Stimulated activated CD4-positive, alpha-beta T cell treated with anti-CD3 and anti-CD28 coated beads, Interleukin-2, amount 100 ng/mL, for 24 hours (primary cell): ENCODE data around the gene ATRNL1.
"Not testable (repeated sequence)": the region's sequence is repeated elsewhere in the genome, so short reads cannot be mapped to it uniquely, and the experiment has no call there.

Experiments
- DNase-seq, 2 donors: peaks; one replicate each; pipeline ENCODE4 v3.0.0-alpha.2; 2020

Gene ATRNL1

DNA sequence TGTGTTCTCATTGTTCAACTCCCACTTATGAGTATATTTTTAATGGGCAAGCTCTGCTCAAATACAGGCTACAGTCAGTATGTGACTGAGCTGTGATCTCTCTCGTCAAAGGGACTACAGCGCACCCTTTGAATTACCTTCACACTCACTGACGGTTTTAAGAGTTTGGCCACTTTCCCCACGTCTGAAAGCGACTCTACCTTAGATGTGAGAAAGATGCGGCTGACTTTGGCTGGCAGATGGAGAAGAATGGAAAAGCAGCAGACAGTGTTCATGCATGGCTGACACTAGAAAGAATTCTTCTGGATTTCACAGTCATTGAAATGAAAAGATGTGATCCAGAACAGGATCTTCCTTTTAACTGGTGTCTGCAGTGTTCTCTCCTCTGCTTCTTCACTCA, 2.0 kb upstream of the ATRNL1 start:
- no peak for DNase-seq

DNA sequence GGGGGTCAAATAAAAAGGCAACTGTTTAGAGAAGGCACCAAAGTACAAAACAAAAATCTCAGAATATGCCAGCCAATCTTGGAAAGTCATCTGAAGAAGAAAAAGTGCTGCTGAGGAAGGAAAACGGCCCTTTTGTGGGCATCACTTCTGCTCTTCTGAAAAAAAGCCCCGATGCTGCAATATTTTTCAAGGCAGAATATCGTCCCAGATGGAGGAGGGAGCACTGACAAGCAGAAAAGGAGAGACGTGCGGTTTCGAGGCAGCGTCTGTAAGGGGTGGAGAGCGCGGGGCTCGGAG, 959 bp upstream of the ATRNL1 start:
- no peak for DNase-seq

DNA sequence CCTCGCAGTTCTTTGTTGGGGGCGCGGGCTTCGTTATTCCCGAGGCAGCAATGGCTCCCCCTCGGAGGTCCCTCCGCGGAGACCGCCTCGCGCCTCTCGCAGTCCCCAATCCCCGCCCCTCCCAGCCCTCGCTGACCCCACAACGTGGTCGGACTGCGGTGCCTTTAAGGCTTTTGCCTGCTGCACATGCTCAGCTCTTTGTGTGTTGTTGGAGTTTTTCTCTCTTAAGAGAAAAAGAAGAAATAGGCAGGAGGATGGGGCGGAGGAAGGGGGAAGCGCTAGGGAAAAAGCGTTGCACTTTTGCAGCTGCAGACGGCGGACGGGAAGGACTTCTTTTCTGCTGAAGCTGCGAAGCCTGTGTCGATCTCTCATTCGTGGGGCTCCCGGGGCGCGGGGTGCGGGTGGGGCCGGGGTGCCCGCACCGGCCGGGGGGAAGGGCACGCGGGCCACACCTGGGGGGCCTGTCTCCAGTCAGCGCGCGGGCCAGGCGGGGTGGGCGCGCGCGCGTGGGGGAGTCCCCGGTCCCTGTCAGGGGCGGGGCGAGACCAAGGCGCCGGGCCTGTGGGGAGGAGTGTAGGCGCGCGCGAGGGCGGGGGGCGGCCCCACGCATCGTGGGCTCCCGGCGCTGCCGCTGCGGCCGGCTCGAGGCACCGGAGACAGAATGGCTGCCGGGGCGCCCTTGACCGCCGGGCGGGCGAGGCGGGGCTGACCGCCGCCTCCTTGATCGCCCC, 445 bp upstream of the ATRNL1 start:
- DNase-seq, result peak; percentile 18 to 25

DNA sequence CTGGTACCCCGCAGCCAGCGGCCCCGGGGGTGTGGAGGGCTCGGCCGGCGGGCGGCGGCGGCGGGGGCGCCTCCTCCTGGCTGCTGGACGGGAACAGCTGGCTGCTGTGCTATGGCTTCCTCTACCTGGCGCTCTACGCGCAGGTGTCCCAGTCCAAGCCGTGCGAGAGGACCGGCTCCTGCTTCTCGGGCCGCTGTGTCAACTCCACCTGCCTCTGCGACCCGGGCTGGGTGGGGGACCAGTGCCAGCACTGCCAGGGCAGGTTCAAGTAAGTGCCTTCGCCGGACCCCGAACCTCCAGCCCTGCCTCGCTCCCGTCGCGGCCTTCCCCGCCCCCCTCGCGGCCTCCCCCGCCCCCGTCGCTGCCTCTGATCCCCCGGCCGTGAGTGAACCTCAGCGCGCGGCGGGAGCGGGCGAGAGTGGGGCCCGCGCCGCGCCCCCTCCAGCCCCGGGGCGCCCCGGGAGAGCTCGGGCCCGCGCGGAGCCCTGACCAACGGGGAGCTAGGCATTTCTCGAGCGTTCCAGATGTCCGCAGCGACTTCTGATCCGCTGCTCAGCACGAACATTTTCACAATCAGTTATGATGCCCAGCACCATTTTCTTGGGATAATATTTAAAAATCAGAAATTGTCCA, 727 bp downstream of the ATRNL1 start:
- DNase-seq, result peak in 1 of 2 donors; percentile 17

DNA sequence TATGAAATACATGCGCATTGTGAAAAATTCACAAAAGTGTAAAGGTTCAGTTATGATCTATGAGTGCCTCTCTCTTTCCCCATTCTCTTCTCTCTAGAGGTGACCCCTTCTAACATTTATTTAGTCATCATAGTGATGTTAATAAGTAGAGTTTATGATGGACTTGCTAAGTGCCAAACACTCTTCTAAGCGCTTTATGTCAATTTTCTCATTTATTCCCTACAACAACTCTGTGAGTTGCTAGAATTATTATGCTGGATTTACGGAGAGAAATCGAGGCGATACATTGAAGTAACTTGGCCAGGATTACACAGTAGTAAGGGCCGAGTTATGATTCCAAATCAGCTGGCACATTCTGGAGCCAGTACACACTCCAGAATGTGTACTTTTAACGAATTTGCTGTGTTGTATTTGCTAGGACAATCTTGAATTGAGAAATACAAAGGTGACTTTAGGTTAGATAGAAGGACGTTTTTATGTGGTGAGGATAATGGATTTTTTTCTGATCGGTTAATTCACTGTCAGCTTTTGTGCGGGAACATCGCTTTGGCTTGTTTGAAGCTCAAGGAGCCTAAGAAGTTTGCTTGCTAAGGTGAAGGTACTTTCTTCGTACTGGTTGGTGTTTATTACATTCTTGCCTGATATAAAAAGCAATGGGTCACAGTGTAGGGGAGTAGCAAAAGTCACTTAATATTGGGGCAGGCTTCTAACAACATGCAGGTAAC, 1.4 kb downstream of the ATRNL1 start:
- no peak for DNase-seq

DNA sequence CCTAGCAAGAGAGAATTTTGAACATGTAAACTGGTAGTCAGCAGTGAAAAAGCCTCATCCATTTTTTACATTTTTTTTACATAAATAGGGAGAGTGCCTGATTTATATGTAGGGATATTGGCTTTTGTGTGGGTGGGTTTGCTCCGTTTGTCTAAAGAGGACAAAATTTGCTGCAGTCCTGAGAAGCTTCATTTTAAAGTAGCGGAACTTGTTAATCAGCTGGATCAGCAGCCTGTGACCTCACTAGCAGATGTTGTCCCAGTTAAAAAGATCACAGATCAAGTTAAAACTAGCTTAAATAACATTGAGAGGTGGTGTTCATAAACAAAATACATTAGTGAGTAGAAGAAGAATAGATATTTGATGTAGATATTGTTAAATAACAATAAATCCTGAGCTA, 2.6 kb downstream of the ATRNL1 start:
- no peak for DNase-seq

DNA sequence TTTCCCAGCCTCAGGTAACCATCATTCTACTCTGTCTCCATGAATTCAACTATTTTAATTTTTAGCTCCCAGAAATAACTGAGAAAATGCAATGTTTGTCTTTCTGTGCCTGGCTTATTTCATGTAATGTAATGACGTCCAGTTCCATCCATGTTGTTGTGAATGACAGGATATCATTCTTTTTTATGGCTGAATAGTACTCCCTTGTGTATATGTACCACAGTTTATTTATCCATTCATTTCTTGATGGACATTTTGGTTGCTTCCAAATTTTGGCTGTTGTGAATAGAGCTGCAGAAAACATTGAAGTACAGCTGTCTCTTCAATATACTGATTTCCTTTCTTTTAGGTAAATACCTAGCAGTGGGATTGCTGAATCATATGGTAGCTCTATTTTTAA, 10.5 kb downstream of the ATRNL1 start:
- DNase-seq, result no peak

DNA sequence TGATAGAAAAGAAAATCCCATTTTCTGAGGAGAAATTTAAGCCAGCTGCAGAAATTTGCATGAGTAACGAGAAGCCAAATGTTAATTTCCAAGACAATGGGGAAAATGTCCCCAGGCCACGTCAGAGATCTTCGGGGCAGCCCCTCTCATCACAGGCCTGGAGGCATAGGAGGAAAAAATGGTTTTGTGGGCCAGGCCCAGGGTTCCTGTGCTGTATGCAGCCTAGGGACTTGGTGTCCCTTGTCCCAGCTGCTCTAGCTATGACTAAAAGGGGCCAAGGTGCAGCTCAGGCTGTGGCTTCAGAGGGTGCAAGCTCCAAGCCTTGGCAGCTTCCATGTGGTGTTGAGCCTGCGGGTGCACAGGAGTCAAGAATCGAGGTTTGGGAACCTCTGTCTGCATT, 12.2 kb downstream of the ATRNL1 start:
- DNase-seq, result not testable (repeated sequence)

DNA sequence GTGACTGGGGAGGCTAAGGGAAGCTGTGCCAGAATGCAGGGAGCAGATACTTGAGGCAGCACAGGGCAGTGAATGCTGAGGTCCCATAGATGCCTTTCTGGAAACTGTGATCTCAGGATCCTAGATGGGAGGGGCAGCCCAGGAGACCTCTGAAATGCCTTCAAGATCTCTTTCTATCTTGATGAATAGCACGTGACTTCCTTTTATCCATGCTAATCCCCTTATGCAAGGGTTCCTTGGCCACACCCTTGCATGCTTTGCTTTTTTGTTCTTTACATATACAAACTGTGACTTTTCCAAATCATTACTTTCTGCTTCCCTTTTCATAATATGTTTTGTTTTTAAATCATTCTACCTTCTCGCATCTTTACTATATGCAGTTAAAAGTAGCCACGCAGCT, 14.7 kb downstream of the ATRNL1 start:
- no peak for DNase-seq

DNA sequence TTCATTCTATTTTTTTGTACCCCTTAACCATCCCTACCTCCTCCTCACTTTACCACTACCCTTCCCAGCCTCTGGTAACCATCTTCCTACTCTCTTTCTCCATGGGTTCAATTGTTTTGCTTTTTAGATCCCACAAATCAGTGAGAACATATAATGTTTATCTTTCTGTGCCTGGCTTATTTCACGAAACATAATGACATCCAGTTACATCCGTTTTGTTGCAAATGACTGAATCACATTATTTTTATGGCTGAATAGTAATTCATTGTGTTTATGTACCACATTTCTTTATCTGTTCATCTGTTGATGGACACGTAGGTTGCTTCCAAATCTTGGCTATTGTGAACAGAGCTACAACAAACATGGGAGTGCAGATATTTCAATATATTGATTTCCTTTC, 24.1 kb downstream of the ATRNL1 start:
- no peak for DNase-seq

DNA sequence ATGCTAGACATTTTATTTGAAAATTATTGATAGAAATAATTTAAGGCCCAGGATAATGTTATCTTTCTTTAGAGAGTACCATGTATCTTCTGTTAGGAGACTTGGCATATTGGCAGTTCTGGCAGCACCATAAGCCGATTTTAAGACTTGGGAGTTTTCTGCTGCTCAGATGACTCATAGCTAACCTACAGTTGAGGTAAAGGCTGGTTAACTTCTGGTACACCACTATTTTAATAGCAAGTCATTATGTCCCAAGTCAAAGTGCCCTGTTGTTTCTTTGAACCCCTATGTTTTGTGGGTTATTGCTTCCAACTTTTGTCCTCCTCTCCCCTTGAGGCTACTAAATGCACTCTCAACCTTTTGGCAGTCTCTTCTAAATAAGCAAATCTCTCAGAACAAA, 25.2 kb downstream of the ATRNL1 start:
- DNase-seq, result no peak

DNA sequence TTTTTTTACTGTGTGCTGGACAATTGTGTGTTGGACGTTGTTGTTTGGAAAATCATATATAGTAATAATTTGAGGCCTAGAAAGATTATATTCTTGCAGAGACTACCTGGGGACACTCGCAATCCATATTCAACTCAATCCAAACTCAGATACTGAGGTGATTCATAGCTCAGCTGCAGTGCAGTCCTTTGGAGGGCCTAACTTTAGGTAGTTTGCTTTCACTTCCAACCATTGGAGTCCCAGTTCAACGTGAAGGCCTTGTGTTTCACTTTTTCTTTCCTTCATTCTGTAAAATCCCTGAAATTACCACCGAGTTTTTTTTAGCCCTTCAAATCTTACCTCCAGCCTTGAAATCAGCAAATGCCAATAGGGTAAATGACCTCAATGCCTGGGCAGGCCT, 32.3 kb downstream of the ATRNL1 start:
- DNase-seq, result no peak

DNA sequence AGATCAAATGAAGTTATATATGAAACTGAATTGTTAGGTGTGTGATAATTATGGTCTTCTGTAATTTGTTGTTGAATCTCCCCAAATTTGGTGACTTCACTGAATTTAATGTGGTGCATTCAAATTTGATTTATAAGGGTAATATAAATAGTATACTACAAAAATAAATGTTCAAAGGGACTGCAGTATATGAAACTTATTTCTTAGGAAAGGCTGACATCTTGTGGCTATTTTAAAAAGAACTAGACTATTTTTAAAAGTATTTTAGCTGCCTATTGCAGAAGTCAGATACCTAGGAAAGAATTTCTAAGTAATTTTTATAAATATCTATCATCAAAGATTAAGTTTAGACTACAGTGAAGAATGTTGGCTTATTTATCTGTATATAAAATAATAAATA, 36.6 kb downstream of the ATRNL1 start:
- no peak for DNase-seq

DNA sequence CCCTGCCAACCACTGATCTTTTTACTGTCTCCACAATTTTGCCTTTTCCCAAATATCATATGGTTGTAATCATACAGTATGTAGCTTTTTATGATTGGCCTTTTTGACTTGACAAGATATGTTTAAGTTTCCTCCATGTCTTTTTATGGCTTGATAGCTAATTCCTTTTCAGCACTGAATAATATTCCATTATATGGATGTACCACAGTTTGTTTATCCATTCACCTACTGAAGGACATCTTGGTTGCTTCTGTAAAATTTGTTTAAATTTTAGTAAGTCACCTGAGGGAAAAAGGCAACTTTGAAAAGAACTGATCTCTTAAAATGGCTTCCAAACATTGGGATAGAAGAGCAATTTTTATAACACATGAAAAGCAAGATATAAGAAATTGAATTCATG, 43.5 kb downstream of the ATRNL1 start:
- no peak for DNase-seq

DNA sequence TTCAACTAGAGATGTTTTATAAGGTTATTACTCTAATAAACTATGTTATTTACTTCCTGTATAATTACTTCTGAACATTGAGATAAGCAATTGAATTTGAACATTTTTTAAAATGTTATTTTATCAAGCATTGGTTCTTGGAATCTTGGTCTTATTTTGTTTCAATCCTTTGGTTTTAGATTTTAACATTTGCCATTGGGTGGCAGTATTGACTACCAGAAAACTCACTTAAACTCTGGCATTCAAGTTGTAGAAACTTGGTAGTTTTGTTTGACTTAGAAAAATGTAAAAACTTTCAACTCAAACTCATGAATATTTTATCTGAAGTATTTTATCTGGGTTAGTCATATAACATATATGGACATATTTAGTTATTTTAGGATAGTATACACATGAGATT, 48.1 kb downstream of the ATRNL1 start:
- no peak for DNase-seq

DNA sequence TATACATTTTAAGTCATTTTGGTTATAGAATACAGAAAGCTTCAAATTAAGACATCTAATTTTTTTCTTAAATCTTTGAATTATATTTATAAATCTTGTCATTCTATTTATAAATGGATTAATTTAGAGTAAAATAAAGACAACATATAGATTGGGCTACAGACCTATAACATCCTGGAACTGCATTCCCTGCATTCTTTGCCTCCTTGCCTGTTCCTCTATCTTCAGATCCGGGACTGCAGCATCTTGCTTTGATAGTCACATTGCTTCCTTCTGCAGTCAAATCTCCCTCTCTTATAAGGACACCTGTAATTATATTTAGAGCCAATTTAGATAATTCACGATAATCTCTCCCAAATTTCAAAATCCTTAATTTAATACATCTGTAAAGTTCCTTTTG, 64.2 kb downstream of the ATRNL1 start:
- DNase-seq, result no peak

DNA sequence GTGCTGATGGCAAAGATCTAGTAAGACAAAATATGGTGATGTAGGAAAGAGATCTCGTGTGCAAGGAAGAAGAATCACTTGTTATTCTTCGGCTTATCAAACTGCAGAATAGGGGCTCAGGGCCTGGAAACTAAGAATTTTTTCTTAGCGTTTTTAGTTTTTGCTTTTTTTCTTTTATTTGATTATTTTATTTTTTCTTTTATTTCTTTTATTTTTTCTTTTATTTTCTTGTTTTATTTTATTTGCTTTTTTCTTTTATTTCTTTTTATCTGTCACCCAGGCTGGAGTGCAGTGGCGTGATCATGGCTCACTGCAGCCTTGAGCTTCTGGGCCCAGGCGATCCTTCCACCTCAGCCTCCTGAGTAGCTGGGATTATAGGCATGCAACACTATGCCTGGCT, 70.0 kb downstream of the ATRNL1 start:
- no peak for DNase-seq

DNA sequence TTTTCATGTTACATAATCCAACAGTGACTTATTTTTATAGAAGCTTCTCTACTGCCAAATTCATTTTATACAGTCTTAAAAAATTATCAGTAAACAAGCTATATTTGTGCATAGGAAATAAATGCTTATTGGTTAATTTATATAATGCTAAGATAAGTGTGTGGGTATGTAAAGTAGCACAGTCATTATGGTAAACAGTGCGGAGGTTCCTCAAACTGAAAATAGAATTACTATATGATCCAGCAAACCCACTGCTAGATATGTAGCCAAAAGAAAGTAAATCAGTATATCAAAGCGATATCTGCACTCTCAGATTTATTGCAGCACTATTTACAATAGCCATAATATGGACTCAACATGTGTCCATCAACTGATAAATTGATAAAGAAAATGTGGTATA, 71.1 kb downstream of the ATRNL1 start:
- DNase-seq, result no peak

DNA sequence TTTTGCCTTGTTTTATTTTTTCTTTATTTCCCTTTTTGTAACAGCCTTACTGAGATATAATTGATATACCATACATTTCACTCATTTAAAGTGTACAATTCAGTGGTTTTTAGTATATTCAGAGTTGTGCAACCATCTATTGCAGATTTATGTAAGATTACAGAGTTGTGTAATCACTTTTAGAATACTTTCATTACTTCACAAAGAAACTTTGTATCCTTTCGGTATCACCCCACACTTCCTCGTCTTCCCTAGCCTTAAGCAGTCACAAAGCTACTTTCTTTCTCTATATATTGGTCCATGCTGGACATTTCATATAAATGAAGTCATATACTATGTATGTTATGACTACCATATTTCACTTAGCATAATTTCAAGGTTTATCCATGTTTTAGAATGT, 74.6 kb downstream of the ATRNL1 start:
- no peak for DNase-seq

DNA sequence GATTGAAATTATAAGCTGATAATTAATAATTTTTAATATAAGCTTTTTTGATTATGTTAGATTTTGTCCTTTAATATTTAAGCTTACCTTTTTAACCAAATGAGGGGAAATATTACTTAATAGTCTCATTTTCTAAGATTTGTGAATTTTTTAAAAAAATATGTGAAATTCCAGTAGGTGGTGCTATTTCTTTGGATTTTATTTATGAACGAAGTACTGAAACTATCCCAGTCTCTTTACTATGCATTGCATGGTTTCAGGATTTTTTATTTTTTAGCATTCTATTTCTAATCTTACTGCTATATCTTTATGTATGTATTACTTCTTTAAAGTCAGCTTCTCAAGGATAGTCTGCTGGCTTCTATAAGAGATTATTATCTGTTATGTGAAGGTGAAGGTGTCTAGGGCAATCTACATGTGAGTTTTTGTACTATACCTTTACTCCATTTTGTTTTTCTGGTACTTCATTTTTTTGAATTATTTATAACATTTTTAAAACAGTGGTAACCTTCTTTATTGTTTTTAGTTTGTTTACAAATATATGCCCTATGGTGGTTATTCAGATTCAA, 78.3 kb downstream of the ATRNL1 start:
- DNase-seq, result no peak

DNA sequence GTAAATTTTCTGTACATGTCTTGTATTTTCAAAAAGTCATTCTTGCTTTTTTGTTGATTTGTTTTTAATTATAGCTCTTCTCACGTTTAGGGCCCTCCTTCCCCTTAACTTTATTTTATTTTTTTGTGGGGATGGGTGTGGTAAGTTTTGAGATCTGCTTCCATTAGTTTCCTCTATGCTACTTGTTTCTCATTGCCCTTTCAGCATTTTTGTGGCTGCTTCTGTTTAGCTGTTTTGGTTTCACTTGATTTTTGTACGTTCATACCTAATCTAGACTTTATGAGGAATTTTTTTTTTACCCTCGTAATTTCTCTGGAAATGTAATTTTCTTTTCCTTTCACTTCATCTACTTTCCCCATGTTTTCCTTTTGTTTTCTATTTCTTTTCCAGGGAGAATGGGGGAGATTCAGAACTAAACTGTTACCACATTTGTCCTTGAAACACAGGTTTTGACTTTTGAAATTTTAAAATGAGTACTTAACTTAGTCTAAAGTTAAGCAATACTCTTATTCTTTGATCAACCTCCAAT, 80.8 kb downstream of the ATRNL1 start:
- DNase-seq, result no peak

DNA sequence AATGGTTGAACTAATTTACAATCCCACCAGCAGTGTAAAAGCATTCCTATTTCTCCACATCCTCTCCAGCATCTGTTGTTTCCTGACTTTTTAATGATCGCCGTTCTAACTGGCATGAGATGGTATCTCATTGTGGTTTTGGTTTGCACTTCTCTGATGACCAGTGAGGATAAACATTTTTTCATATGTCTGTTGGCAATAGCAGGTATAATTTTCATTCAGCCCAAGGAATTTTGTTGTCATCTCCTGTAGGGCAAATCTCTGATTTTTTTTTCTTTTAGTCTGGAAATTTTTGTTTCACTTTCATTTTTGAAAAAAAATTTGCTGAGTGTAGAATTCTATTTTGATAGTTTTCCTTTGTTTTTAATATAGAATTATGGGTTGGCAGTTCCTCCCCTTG, 114.1 kb downstream of the ATRNL1 start:
- not testable (repeated sequence) for DNase-seq

DNA sequence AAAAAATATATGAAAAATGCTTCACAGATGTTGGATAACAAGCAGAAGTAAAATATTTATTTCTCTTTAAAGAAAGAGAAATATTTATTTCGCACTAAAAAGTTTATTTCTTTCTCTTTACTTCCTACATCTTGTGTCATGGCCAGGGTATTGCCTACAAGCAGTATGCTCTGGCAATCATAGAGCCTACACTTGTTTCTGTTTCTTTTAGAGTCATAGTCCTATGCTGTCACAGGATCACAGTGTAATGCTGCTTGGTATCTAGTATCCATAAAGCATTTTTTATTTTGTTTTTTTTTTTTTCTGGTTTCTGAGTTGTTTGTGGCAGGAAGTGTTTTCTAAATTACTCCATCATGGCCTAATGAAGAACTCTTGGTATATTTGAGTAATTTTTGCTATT, 116.0 kb downstream of the ATRNL1 start:
- DNase-seq, result no peak

DNA sequence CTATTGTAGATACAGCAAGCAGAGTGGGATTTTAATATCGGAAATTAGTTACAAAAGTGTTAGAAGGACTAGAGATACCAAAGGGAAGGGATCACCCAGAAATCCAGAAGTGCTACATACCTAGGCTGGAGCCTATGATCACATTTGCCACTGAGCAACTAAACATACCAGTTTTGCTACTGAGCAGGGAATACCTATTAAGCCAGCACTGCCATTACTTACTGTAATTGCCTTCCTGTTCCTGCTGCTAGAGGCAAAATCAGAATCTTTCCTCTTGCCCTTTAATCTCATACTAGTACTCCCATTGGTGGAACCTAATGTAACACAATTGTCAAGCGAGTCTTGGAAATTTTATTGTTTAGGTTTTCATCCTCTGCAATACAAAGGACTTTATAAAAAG, 121.7 kb downstream of the ATRNL1 start:
- DNase-seq, result no peak
